Uterus (tissue), 4 donors: ENCODE data around the gene TERT. TPM values are rescaled to one million over a fixed set of nuclear protein-coding genes. Genes with fewer than 3 reads are reported as not detected.

Experiments used
- DNase-seq, 2 donors: peaks; one replicate each; pipeline ENCODE4 v3.0.0-alpha.2; 2019 to 2020
- H3K27ac ChIP-seq, 2 donors: fragments of 200-600 bp; sonication (generic); 1 replicate in 1 of 2; 2 replicates in 1 of 2; pipeline ENCODE4 v1.5.1; 2016 to 2018
- H3K27me3 ChIP-seq, 2 donors: fragments of 200-600 bp; sonication (generic); one replicate each; pipeline ENCODE4 v1.5.1; 2018 to 2019; ENCODE audit warnings: control low read depth in 1 of 2
- H3K36me3 ChIP-seq, 2 donors: fragments of 200-600 bp; sonication (generic); one replicate each; pipeline ENCODE4 v1.5.1; 2019; ENCODE audit warnings: control low read depth in 1 of 2
- H3K4me1 ChIP-seq, 2 donors: fragments of 200-600 bp; sonication (generic); one replicate each; pipeline ENCODE4 v1.5.1; 2018 to 2019; ENCODE audit warnings: control low read depth in 1 of 2
- H3K4me3 ChIP-seq, 2 donors: fragments of 200-600 bp; sonication (generic); 1 replicate in 1 of 2; 2 replicates in 1 of 2; pipeline ENCODE4 v1.5.1; 2018 to 2019; ENCODE audit warnings: mild to moderate bottlenecking in 1 of 2
- H3K9me3 ChIP-seq, 2 donors: fragments of 200-600 bp; sonication (generic); one replicate each; pipeline ENCODE4 v1.5.1; 2019; ENCODE audit warnings: control low read depth in 1 of 2
- POLR2A ChIP-seq, 2 donors: fragments of 450-650 bp; IDR thresholded peaks; one replicate each; pipeline ENCODE4 v1.6.1; 2016; ENCODE audit warnings: antibody characterized with exemption in 2 of 2, mild to moderate bottlenecking in 1 of 2, moderate library complexity in 1 of 2
- intact Hi-C: fragments of 100-400 bp; cut with DNase I; formaldehyde crosslinking; loops from one replicate; pipeline ENCODE4 v1.15.1; 2023; ENCODE audit warnings: low total_unique reads
- total RNA-seq, 4 donors: library from RNA; depleted of rRNA in 3 of 4; stranded (reverse); fragments of >200 nt in 3 of 4; gene quantifications; one replicate each; pipeline versions ENCODE4 v1.1.0 to v1.2.4, GENCODE V29; 2014 to 2023
- TF ChIP-seq, protein P1 (sequence below), 4 experiments: fragments of 200-600 bp in 2 of 4; fragments of 450-650 bp in 2 of 4; sonication (generic) in 2 of 4; IDR thresholded peaks; one replicate each; pipeline ENCODE4 v1.5.1; 2016 to 2019; ENCODE audit warnings: antibody characterized with exemption in 4 of 4, mild to moderate bottlenecking in 2 of 4, moderate library complexity in 1 of 4
- donor health status: DM: yes; HTN: yes; CAD: no.

TERT gene
- total RNA-seq, 4 donors from 2014 or later = 0.26 TPM; not detected in 3

DNA sequence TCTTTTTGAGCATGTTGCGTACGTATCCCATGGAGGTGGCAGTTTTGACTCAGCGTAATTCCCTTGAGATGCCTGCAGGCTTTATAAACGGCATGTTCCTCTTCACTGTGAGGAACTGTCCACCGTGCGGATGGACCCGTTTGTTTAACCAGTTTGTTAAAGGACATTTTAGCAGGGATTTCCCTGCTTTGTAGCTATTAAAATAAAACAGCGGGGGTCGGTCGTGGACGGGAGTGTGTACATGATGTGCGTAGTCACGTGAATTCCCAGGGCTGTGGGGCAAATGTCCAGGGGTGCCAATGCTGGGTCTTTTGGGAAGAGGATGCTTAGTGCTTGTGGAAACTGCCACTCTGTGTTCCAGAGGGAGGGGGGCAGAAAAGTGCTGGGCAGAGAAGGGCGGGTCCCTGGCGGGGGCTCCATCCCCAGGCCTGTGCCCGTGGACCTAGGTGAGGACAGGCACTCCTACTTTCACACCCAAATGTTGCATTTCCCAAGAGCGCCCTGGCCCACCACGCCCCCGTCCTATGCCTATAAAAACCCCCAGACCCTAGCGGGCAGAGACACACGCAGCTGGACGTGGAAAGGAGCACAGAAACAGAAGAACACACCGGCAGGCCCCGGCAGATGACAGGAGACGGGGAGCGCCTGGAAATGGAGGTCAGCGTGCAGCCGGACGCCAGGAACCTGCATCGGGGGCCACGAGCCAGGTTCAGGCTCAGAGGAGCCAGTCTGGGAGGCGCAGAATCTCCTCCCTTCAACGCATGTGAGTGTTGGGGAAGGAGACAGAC lies 4.0 kb upstream of the TERT start:
- Histone ChIP-seq H3K27me3 (no peaks in the 10 kb centered on the region), H3K27ac (no peak overlapping the region), H3K36me3 (no peaks in the 10 kb centered on the region), H3K9me3 (no peaks in the 10 kb centered on the region), H3K4me1 (peaks cover 0 to 5% of the 10 kb centered on the region in 2 donors), H3K4me3 (no peak overlapping the region)
- intact Hi-C loops = no loop called here
- TF ChIP-seq POLR2A (IDR thresholded peaks at IDR 0.05) = no peak
- no peak for DNase-seq

DNA sequence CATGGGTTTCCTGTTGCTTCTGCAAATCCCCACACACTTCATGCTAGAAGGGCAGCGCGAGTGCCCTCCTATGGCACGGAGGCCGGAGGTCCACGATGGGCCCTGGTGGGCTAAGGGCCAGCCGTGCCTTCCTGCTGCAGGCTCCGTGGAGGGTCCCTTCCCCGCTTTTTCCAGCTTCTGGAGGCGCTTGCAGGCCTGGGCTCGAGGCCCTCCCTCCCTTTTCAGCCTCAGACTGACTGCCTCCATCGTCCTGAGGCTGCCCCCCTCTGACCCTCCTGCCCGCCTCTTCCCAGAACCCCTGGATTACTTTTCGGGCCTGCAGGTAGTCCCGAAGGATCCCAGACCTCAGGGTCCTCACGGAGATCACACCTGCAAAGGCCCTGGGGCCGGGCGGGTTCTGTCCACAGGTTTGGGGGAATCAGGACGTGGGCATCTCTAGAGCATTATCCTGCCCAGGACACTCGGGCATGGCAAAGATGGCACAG lies 3.2 kb upstream of the TERT start:
- intact Hi-C loops = no loop called here
- no peaks in the 10 kb centered on the region for H3K27me3 ChIP-seq
- H3K4me3 ChIP-seq = no peak overlapping the region
- peaks cover 0 to 5% of the 10 kb centered on the region in 2 donors for H3K4me1 ChIP-seq
- no peak overlapping the region for H3K27ac ChIP-seq
- no peaks in the 10 kb centered on the region for H3K36me3 ChIP-seq
- no peaks in the 10 kb centered on the region for H3K9me3 ChIP-seq
- TF ChIP-seq POLR2A (IDR thresholded peaks at IDR 0.05) = no peak
- TF ChIP-seq, protein P1, sequence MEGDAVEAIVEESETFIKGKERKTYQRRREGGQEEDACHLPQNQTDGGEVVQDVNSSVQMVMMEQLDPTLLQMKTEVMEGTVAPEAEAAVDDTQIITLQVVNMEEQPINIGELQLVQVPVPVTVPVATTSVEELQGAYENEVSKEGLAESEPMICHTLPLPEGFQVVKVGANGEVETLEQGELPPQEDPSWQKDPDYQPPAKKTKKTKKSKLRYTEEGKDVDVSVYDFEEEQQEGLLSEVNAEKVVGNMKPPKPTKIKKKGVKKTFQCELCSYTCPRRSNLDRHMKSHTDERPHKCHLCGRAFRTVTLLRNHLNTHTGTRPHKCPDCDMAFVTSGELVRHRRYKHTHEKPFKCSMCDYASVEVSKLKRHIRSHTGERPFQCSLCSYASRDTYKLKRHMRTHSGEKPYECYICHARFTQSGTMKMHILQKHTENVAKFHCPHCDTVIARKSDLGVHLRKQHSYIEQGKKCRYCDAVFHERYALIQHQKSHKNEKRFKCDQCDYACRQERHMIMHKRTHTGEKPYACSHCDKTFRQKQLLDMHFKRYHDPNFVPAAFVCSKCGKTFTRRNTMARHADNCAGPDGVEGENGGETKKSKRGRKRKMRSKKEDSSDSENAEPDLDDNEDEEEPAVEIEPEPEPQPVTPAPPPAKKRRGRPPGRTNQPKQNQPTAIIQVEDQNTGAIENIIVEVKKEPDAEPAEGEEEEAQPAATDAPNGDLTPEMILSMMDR (IDR thresholded peaks at IDR 0.05) = no peak
- DNase-seq = no peak

DNA sequence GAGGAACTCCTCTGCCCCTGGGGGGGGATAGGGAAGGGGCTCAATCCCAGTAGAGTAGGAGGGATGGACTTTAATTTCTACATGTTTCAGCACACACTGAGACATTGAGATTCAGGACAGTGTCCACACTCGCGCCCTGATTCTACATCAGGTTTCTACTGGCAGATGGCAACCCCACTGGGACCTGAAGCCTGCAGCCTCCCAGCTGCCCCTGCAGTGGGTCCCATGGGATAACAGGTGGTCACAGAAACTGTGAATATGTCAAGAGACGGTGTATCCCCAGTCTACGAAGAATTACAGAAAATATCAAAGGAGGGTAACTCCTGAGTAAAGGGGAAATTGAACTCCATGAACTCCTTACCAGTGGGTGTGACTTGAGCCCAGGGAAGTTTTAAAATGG lies 2.4 kb upstream of the TERT start:
- no peak for DNase-seq
- Histone ChIP-seq H3K36me3 (no peaks in the 10 kb centered on the region), H3K9me3 (no peaks in the 10 kb centered on the region), H3K4me3 (no peak overlapping the region), H3K27ac (no peak overlapping the region), H3K4me1 (peaks cover 0 to 5% of the 10 kb centered on the region in 2 donors), H3K27me3 (no peaks in the 10 kb centered on the region)
- intact Hi-C loops = no loop called here
- no peak for TF ChIP-seq POLR2A (IDR thresholded peaks at IDR 0.05)

DNA sequence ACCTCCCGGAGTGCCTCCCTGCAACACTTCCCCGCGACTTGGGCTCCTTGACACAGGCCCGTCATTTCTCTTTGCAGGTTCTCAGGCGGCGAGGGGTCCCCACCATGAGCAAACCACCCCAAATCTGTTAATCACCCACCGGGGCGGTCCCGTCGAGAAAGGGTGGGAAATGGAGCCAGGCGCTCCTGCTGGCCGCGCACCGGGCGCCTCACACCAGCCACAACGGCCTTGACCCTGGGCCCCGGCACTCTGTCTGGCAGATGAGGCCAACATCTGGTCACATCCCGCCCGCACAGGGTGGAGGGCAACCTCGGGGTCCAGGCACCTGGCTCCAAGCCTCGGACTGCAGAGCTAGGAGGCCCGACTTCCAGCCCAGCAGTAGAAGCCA lies 776 bp upstream of the TERT start:
- H3K36me3 ChIP-seq = no peaks in the 10 kb centered on the region
- TF ChIP-seq, protein P1 (IDR thresholded peaks at IDR 0.05) = no peak
- TF ChIP-seq POLR2A (IDR thresholded peaks at IDR 0.05) = no peak
- peaks cover 0 to 5% of the 10 kb centered on the region in 2 donors for H3K4me1 ChIP-seq
- H3K27me3 ChIP-seq = no peaks in the 10 kb centered on the region
- no peak for DNase-seq
- no peaks in the 10 kb centered on the region for H3K9me3 ChIP-seq
- no peak overlapping the region for H3K4me3 ChIP-seq
- intact Hi-C loops = no loop called here
- no peak overlapping the region for H3K27ac ChIP-seq

DNA sequence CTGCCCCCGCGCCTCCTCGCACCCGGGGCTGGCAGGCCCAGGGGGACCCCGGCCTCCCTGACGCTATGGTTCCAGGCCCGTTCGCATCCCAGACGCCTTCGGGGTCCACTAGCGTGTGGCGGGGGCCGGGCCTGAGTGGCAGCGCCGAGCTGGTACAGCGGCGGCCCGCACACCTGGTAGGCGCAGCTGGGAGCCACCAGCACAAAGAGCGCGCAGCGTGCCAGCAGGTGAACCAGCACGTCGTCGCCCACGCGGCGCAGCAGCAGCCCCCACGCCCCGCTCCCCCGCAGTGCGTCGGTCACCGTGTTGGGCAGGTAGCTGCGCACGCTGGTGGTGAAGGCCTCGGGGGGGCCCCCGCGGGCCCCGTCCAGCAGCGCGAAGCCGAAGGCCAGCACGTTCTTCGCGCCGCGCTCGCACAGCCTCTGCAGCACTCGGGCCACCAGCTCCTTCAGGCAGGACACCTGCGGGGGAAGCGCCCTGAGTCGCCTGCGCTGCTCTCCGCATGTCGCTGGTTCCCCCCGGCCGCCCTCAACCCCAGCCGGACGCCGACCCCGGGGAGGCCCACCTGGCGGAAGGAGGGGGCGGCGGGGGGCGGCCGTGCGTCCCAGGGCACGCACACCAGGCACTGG lies 548 bp downstream of the TERT start:
- TF ChIP-seq, protein P1 (IDR thresholded peaks at IDR 0.05) = no peak
- no peak for TF ChIP-seq POLR2A (IDR thresholded peaks at IDR 0.05)
- H3K9me3 ChIP-seq = no peaks in the 10 kb centered on the region
- H3K27me3 ChIP-seq = no peaks in the 10 kb centered on the region
- DNase-seq = no peak
- H3K27ac ChIP-seq = no peak overlapping the region
- H3K36me3 ChIP-seq = no peaks in the 10 kb centered on the region
- intact Hi-C loops = no loop called here
- no peak overlapping the region for H3K4me3 ChIP-seq
- peaks cover 0 to 5% of the 10 kb centered on the region in 2 donors for H3K4me1 ChIP-seq
